Effector CD8-positive, alpha-beta T cell (primary cell): ENCODE data around the gene NKAIN2.

ENCODE experiments used
- DNase-seq: peaks from one replicate; lab custom pipeline; 2025; lab: John Stamatoyannopoulos, UW
- total RNA-seq, 4 experiments: gene quantifications; one replicate each; lab custom pipeline; 2026; lab: John Stamatoyannopoulos, UW

NKAIN2 gene
- 0 to 0.36 (median 0) reads per million in 4 experiments for total RNA-seq

GRCh38 chr6:123803504-123804013, at the start of gene NKAIN2:
Gene NKAIN2, plus strand, starts transcription at chr6:123803865.
- DNase-seq = no peak

- no peak for DNase-seq
Measured at GRCh38 chr6:123759472-123759871, 44.2 kb upstream of the NKAIN2 start.

- no peak for DNase-seq
Measured at GRCh38 chr6:123763904-123764303, 39.8 kb upstream of the NKAIN2 start.

- DNase-seq = no peak
Measured at GRCh38 chr6:123764722-123765121, 38.9 kb upstream of the NKAIN2 start.

GRCh38 chr6:123768921-123769320, 34.7 kb upstream of the NKAIN2 start:
- no peak for DNase-seq

- DNase-seq = no peak
Measured at GRCh38 chr6:123769431-123769830, 34.2 kb upstream of the NKAIN2 start.

GRCh38 chr6:123770247-123770949, 33.3 kb upstream of the NKAIN2 start:
- DNase-seq = no peak

GRCh38 chr6:123771126-123771525, 32.5 kb upstream of the NKAIN2 start:
- DNase-seq = no peak

GRCh38 chr6:123777563-123777962, 26.1 kb upstream of the NKAIN2 start:
- DNase-seq = no peak

- DNase-seq = no peak
Measured at GRCh38 chr6:123780021-123780420, 23.6 kb upstream of the NKAIN2 start.

GRCh38 chr6:123784330-123784729, 19.3 kb upstream of the NKAIN2 start:
- DNase-seq = no peak

GRCh38 chr6:123785039-123785438, 18.6 kb upstream of the NKAIN2 start:
- DNase-seq = no peak

GRCh38 chr6:123788319-123788718, 15.3 kb upstream of the NKAIN2 start:
- DNase-seq = no peak

GRCh38 chr6:123794190-123794589, 9.5 kb upstream of the NKAIN2 start:
- DNase-seq = no peak

- DNase-seq = no peak
Measured at GRCh38 chr6:123794799-123795198, 8.9 kb upstream of the NKAIN2 start.

GRCh38 chr6:123801067-123801466, 2.6 kb upstream of the NKAIN2 start:
- no peak for DNase-seq

- DNase-seq = no peak
Measured at GRCh38 chr6:123802351-123802696, 1.3 kb upstream of the NKAIN2 start.

GRCh38 chr6:123802697-123803503, 765 bp upstream of the NKAIN2 start:
- no peak for DNase-seq

GRCh38 chr6:123804014-123804786, 535 bp downstream of the NKAIN2 start:
- DNase-seq = no peak

- no peak for DNase-seq
Measured at GRCh38 chr6:123804787-123805540, 1.3 kb downstream of the NKAIN2 start.

GRCh38 chr6:123805921-123806320, 2.3 kb downstream of the NKAIN2 start:
- DNase-seq = no peak

- no peak for DNase-seq
Measured at GRCh38 chr6:123806561-123806960, 2.9 kb downstream of the NKAIN2 start.
